HL-60/S4 treated with phorbol 12-myristate 13-acetate at 8.2 ng/mL for 4 days and 3 days (cell line): ENCODE results near the gene FLT3LG.
"Not testable (repeated sequence)": the region's sequence is repeated elsewhere in the genome, so short reads cannot be mapped to it uniquely, and the experiment has no call there.

Experiments
- in situ Hi-C: fragments of 300-500 bp; cut with MboI; formaldehyde crosslinking; loops from 2 replicates; pipeline ENCODE4 v1.15.0; 2022; ENCODE audit warnings: low sequenced_read_pairs

Gene FLT3LG

DNA sequence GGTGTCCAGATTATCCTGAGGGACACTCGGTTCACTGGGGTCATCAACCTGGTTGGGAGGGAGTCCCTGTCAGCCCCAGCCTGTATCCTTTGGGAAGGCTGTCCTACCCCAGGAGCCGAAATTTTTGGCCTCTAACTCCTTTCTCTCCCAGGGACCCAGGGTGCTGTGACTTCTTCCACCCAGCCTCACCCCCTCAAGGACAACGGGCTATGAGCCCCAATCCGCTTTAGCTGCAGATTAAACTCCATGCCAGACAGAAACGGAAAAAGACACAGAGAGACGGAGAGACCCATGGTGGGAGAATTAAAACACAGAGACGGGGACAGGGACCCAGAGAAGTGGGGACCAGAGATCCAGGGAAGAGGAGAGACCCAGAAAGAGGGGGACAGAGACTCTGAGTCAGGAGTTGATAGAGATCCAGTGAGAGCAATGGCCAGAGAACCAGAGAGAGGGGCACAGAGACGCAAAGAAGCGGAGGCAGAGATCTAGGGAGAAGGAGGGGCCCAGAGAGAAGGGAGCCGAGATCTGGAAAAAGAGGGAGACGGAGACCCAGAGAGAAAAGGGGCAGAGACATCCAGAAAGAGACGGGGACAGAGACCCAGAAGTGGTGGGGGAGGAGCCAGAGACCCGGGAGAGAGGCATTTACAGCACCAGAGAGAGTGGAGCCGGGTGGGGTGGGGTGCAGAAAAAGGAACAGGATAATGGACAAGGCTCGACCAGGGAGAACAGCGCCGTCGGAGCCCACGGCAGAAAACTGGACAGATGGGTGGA, 33.4 kb upstream of the FLT3LG start:
- in situ Hi-C loops = no loop called here

GRCh38 chr19:49441210-49441959, 32.6 kb upstream of the FLT3LG start, which contains the start of gene SLC17A7:
Gene SLC17A7, minus strand, starts transcription at chr19:49441527. Its CDS starts 148 bp downstream, at chr19:49441379.
- in situ Hi-C loops = no loop called here

GRCh38 chr19:49441960-49442350, 32.1 kb upstream of the FLT3LG start:
- in situ Hi-C loops = no loop called here

DNA sequence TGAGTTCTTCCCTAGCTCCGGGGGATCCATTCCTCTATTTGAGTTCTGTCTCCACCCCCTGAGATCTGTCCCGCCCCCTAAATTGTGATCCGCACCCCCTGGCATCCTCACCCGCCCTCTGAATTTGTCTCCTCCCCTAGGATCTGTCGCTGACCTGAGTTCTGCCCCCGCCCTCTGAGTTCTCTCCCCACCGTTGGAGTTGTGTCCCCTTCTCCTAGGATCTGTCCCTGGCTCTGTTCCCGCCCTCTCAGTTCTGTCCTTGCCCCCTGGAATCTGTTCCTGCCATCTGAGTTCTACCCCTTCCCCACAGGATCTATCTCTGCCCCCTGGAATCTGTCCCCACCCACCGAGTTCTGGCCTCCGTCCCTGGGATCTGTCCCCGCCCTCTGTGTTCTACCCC, 31.7 kb upstream of the FLT3LG start:
- in situ Hi-C loops = no loop called here

DNA sequence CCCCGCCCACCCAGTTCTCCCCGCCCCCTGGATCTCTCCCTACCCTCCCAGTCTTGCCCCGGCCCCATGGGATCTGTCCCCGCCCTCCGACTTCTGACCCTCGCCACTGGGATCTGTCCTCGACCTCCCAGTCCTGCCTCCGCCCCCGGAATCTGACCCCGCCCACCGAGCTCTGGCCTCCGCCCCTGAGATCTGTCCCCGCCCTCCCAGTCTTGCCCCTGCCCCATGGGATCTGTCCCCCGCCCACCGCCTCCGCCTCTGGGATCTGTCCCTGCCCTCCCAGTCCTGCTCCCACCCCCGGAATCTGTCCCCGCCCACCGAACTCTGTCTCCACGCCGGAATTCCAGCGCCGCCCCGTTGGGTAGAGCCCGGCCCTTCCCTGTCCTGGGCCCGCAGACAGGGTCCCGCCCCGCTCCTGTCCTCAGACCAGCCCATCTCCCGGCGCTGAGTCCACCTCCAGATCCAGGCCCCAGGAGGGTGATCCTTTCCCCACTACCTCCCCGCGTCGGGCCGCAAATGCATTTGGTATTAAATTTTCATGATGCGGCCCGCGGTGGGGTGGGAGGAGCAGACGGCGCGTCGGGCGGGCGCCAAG, 31.1 kb upstream of the FLT3LG start:
- in situ Hi-C loops = no loop called here

DNA sequence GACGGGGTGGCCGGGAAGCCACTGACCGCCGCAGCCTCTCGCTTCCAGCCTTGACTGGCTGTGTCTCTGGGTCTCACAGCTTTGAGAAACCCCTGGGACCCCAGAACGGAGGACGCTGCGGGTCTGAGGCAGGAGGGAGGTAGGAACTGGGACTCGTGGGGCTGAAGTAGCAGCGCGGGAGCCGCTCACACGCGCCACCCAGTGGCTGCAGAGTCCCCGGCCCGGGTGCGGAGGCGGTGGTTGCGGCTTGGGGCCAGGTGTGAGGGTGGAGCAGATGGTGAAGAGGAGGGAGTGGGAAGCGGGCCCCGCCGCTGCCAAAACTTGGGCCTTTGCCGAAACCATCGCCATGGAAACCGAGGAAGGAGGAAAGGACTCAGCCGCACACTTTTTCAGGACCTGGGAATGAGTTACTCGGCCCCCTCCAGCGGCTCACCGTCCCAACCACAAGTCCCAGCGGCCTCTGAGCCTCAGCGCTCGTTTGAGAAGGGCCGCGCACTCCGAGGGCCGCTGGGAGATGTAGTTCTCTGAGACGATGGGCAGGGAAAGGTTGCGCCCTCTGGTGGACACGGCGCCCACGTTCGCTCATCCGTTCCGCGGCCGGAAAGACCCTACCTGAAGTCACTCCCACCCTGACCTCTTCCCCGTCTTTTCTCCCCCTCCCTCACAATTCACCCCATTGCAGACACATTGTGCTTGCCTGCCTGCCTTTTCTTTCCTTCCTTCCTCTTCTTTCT, 30.5 kb upstream of the FLT3LG start:
- in situ Hi-C loops = no loop called here

GRCh38 chr19:49444100-49444700, 29.8 kb upstream of the FLT3LG start:
- in situ Hi-C loops = not testable (repeated sequence)

DNA sequence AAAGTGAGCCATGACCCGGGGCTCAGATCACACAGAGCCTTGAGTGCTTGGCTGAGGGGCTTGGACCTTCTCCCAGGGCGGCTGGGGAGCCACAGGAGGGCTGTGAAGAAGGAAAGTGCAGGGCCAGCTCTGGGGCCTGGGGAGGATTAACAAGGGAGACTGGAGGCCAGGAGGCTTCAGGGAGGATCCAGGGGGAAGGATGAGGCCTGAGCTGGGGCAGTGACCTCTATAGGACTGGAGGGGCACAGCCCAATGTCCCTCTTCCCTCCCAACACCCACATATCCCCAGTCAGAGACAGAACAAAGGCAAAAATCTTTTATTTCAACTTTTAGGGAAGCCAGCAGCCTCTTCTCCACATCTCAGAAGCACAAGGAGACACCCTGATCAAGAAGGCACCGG, 28.0 kb upstream of the FLT3LG start:
- in situ Hi-C loops = no loop called here

GRCh38 chr19:49447485-49448431, 26.3 kb upstream of the FLT3LG start:
- in situ Hi-C loops = no loop called here

- in situ Hi-C loops = no loop called here
Observed at GRCh38 chr19:49448432-49448786, 25.6 kb upstream of the FLT3LG start.

- in situ Hi-C loops = no loop called here
Observed at GRCh38 chr19:49450405-49450804, 23.6 kb upstream of the FLT3LG start.

GRCh38 chr19:49451430-49452181, 22.4 kb upstream of the FLT3LG start, which contains the start of gene PIH1D1:
Gene PIH1D1, minus strand, starts transcription at chr19:49451814. Its CDS starts 240 bp downstream, at chr19:49451574.
- in situ Hi-C loops = no loop called here

DNA sequence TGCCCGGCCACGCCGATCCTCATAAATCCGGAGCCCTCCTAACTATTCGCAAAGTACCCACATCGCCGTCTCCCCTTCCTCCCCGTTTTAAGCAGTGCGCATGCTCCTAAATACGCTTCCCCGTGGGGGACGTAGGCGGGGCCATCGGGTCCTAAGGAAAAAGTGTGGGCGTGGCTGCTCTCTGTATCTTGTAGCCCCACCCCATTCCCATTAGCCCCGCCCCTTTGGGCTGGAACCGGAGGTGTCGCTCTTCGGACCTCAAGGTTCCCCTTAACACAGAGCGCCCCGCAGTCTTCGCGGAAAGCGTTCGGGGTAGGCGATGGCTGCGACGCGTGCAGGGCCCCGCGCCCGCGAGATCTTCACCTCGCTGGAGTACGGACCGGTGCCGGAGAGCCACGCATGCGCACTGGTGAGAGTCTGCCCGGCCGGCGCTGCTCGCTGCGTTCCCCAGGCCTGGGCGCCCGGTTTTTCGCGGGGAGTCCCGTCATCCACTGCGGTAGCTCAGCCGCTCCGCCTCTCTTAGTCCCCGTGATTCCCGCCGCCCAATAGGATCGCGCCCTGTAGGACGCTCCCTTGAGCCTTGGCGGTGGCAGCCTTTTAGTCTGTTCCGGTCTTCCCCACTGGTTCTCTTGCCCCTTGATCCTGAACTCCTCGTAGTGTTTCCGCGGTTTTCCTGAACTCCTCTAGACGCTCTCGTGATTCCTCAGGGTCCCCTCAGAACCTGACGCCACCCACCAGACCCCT, 20.8 kb upstream of the FLT3LG start, which contains the start of gene ALDH16A1:
TSS of gene ALDH16A1 (plus strand) at position 213 of the 744 bp plus-strand sequence. CDS start at position 320, 107 bp downstream.
- in situ Hi-C loops = no loop called here

- in situ Hi-C loops = no loop called here
Observed at GRCh38 chr19:49453757-49454240, 20.2 kb upstream of the FLT3LG start.

DNA sequence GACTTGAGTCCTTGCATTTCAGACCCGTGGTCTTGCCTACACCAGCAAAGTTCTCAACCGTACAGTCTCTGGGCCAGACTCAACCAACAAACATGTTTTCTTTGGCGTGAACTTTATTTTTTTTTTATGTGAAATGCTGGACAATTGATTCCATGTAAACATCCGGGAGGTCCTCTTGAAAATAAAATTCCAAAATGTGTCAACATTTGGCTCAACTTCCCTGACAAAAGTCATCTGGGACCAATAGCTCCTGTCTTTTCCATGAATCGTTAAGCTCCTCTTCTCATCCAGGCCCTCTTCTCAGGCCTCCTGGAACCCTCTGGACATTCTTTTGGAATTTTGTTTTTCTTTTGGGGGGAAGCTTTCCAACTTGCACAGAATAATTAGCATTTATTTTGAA, 18.2 kb upstream of the FLT3LG start:
- in situ Hi-C loops = no loop called here

DNA sequence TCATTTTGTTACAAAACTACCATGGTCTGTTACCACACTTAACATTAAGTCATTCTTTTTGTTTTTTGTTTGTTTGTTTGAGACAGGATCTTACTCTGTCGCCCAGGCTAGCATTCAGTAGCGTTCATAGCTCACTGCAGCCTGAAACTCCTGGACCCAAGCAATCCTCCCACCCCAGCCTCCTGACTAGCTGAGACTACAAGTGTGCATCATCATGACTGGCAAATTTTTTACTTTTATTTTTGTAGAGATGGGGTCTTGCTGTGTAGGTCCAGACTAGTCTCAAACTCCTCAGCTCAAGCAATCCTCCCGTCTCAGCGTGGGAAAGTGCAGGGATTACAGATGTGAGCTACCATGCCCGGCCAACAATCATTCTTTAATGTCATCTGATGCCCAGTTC, 17.7 kb upstream of the FLT3LG start:
- in situ Hi-C loops = no loop called here

- in situ Hi-C loops = no loop called here
Observed at GRCh38 chr19:49458567-49458903, 15.5 kb upstream of the FLT3LG start.

GRCh38 chr19:49459388-49459787, 14.6 kb upstream of the FLT3LG start:
- in situ Hi-C loops = no loop called here
